GM23248 (cell line): Measurements from ENCODE around the gene PACS1.

ENCODE experiments used
- EZH2 ChIP-seq: fragments of 200-600 bp; sonication (generic); IDR thresholded peaks from 2 replicates; pipeline ENCODE4 v1.6.1; 2018; ENCODE audit warnings: antibody characterized with exemption, mild to moderate bottlenecking; ENCODE audit not compliant: insufficient read depth, poor library complexity, severe bottlenecking
- EZH2phosphoT487 ChIP-seq: fragments of 200-600 bp; sonication (generic); IDR thresholded peaks from 2 replicates; pipeline ENCODE4 v1.6.1; 2018; ENCODE audit warnings: antibody characterized with exemption, moderate library complexity, mild to moderate bottlenecking, low read depth; ENCODE audit not compliant: insufficient read depth

GRCh38 chr11:66154109-66154508 is 84.0 kb downstream of the PACS1 start:
- TF ChIP-seq EZH2 = no peak
- no peak for TF ChIP-seq EZH2phosphoT487
